ENCODE data around the gene DACT1.

DNA sequence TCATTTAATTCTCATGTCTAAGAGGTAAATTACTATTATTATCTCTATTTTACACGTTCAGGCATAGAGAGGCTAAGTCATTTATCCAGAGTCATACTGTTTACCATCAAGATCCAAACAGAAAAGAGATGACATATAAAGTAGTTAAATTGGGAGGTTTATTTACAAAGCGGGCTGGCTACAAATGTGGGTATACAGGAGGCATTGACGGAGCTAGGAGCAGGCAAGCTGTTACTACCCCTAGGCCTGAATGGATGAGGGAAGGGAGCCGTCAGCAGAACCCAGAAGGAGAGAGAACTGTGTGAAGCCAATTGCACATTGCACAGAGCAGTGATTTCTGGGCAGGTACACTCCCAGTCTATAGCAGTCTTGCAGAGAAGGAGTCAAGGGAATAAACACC, 39.8 kb downstream of the DACT1 start:
- no peak for TF ChIP-seq POLR2AphosphoS5 (IDR thresholded peaks at IDR 0.05; ENCODE audit: low read depth, low read length)
- no peak for TF ChIP-seq POLR2A (IDR thresholded peaks at IDR 0.05; ENCODE audit: low read depth, low read length)
